Cardiac muscle cell (in vitro differentiated cells and primary cell): ENCODE results near the gene PDK2. TPM values are rescaled to one million over a fixed set of nuclear protein-coding genes. Genes with fewer than 3 reads are reported as not detected.

Source experiments
- DNase-seq, 2 donors: peaks; one replicate each; pipeline versions ENCODE4 v3.0.0 to v3.0.0-alpha.2; 2010 to 2017; ENCODE audit warnings: low read depth in 1 of 2, low spot score in 1 of 2
- H3K27ac ChIP-seq: fragments of 200-600 bp; sonication (generic); 2 replicates; pipeline ENCODE4 v1.5.1; 2016
- H3K27me3 ChIP-seq: fragments of 200-600 bp; sonication (generic); 2 replicates; pipeline ENCODE4 v1.6.0; 2016; ENCODE audit warnings: control low read depth
- H3K36me3 ChIP-seq: fragments of 200-600 bp; sonication (generic); 2 replicates; pipeline ENCODE4 v1.5.1; 2016; ENCODE audit warnings: control low read depth
- H3K4me1 ChIP-seq: fragments of 200-600 bp; sonication (generic); 2 replicates; pipeline ENCODE4 v1.8.1; 2017; ENCODE audit warnings: low read depth, mild to moderate bottlenecking, mixed run types
- H3K4me3 ChIP-seq: fragments of 200-600 bp; sonication (generic); 2 replicates; pipeline ENCODE4 v1.5.1; 2016; ENCODE audit warnings: mild to moderate bottlenecking
- H3K9me3 ChIP-seq: fragments of 200-600 bp; sonication (generic); 2 replicates; pipeline ENCODE4 v1.5.1; 2017; ENCODE audit warnings: low read depth, mild to moderate bottlenecking, control low read depth
- polyA plus RNA-seq: library from polyadenylated mRNA; unstranded; fragments of >200 nt; fragmentation: Nextera tagmentation; extraction: Ambion mirVana; gene quantifications from 2 replicates; pipeline ENCODE4 v1.2.1, GENCODE V29; 2016
- total RNA-seq: library from RNA; depleted of rRNA; stranded (reverse); fragments of >200 nt; gene quantifications from 2 replicates; pipeline ENCODE4 v1.2.3, GENCODE V29; 2016
- TF ChIP-seq, protein P1 (sequence below): IDR thresholded peaks from 2 replicates; pipeline ENCODE4 v1.5.1; 2012; ENCODE audit warnings: low read depth, mild to moderate bottlenecking, low read length

Gene PDK2
- total and polyA plus RNA-seq, 2 experiments from 2014 or later: 88.5 to 146 TPM

DNA sequence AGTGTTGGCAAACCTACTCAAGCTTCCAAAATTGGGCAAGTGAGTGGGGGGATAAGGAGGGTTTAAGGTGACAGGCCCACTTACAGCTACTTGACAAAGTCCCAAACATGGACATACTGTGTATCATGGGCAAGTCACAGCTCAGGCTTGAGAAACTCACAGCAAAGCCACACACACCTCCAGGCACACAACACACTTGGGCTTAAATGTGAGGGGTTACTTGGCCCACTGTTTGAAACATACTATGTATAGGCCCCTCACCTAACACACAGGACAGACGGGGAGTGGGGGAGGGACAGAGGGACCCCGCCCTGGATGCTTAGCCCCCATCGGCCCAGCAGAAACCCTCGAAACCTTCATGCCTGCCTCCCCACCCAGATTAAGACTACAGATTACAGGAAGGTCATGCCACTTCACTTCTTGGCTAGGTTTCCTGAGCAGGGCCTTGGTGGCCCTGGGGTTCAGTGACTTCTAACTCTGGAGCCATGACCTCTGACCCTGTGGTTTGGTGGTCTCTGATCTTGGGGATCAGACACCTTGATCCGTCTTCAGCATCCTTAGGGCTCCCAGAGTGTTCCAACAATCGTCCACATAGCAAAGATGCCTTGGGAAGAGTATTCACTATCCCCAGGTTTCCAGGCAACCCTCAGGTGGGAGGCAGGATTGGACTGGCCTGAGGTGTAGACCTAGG, 37.1 kb downstream of the PDK2 start:
- Histone ChIP-seq H3K27ac (peak overlapping the region; percentile 56), H3K4me1 (peaks cover 12% of the 10 kb centered on the region), H3K4me3 (no peak overlapping the region), H3K9me3 (no peaks in the 10 kb centered on the region), H3K27me3 (peaks cover 28% of the 10 kb centered on the region), H3K36me3 (peaks cover 9% of the 10 kb centered on the region)
- TF ChIP-seq, protein P1, sequence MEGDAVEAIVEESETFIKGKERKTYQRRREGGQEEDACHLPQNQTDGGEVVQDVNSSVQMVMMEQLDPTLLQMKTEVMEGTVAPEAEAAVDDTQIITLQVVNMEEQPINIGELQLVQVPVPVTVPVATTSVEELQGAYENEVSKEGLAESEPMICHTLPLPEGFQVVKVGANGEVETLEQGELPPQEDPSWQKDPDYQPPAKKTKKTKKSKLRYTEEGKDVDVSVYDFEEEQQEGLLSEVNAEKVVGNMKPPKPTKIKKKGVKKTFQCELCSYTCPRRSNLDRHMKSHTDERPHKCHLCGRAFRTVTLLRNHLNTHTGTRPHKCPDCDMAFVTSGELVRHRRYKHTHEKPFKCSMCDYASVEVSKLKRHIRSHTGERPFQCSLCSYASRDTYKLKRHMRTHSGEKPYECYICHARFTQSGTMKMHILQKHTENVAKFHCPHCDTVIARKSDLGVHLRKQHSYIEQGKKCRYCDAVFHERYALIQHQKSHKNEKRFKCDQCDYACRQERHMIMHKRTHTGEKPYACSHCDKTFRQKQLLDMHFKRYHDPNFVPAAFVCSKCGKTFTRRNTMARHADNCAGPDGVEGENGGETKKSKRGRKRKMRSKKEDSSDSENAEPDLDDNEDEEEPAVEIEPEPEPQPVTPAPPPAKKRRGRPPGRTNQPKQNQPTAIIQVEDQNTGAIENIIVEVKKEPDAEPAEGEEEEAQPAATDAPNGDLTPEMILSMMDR: no peak
- no peak for DNase-seq

DNA sequence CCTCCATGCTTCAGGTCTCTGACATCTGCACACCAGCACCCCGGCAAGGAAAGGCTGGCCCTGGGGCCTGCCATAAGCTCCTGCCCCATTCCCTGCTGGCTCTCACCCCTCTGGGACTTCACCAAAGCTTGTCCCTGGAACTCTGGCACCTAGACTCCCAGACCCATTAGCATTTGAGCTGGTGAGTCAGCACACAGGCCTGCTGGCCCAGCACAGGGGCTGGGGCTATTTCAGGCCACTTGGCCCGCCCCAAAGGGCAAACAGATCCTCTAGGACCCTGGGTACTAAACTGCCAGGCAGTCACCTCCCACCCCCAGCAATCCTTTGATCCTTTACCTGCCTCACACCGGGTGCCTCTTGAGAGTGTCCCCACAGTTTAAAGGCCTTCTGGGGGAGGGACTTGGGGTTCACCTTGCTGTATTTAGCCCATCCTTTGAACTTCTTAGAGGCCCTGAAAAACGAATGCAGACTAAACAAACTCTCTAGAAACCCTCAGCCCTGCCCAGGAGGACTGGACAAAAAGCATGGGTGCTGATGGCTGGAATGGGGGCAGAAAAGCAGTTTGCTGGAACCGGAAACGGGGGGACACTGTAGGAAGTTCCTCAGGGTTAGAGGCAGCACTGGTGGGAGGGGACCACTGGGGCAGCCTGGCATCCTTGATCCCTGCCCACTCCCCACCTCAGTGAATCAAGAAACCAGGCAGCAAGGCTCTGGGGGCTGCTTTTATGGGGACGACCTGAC, 38.0 kb downstream of the PDK2 start:
- H3K4me1 ChIP-seq: peaks cover 12% of the 10 kb centered on the region
- H3K4me3 ChIP-seq: no peak overlapping the region
- H3K27ac ChIP-seq: peak overlapping the region; percentile 56
- TF ChIP-seq, protein P1: no peak
- no peaks in the 10 kb centered on the region for H3K9me3 ChIP-seq
- H3K36me3 ChIP-seq: peaks cover 18% of the 10 kb centered on the region
- H3K27me3 ChIP-seq: peaks cover 28% of the 10 kb centered on the region
- DNase-seq: peak in 1 of 2 donors; percentile 40

DNA sequence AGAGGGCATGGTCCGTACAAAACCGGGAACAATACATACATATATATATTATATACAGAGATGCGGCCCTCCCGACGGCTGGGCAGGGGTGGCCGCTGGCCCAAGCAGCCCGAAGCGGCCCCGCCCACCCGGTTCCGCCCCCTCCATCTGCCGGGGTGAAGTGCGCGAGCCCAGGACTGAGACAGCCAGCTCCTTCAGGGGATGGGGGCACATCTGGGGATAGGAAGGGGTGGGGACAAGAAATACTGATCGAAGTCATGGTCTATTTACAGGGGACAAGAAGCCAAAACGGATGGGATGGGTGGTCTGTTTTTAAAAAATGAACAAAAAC, 38.6 kb downstream of the PDK2 start:
- peaks cover 23% of the 10 kb centered on the region for H3K36me3 ChIP-seq
- H3K27ac ChIP-seq: peak overlapping the region; percentile 56
- TF ChIP-seq, protein P1: no peak
- H3K4me3 ChIP-seq: no peak overlapping the region
- peaks cover 12% of the 10 kb centered on the region for H3K4me1 ChIP-seq
- H3K27me3 ChIP-seq: peaks cover 24% of the 10 kb centered on the region
- DNase-seq: no peak
- no peaks in the 10 kb centered on the region for H3K9me3 ChIP-seq

DNA sequence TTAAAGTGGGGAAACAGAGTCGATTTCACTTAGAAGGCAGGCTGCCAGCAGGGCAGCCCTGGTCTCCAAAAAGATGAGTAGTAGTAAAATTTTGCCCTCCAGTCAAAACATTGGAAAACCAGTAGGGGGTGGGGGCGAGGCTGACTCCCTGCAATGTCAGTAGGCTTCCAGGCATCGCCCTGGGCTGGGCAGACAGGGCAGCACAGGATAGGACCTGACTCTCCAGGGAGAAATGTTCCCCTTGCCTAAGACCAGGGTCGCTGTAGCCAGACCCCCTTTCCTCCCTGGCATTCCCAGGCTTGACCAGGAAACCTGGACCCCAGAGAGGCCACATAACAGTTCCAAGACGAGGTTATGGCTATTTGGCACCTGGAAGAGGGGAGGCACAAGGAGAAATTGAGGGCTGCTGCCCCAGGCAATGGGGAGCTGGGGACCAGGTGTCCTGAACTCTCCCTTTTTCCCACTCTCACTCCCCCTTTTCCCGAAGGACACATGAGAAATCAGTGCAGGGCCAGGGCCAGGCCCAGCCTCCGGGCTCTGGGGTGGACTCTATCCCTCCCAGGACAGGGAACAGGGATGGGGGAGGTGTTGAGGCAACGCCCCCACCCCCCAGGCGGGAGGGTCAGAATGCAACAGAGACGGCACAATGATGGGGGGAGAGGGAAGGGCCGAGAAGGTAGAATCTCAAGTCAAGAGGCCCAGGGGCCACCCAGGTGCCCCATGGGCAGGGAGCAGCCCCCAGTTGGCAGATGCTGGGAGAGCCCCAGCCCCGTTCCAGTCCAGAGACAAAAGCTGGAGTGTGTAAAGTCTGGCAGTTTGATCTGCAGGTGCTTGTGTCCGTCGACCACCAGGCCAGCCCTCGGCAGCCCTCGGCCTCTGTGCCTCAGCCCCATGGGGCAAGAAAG, 39.3 kb downstream of the PDK2 start:
- TF ChIP-seq, protein P1: no peak
- Histone ChIP-seq H3K4me3 (no peak overlapping the region), H3K36me3 (peaks cover 30% of the 10 kb centered on the region), H3K4me1 (peaks cover 9% of the 10 kb centered on the region), H3K27me3 (peaks cover 18% of the 10 kb centered on the region), H3K9me3 (no peaks in the 10 kb centered on the region), H3K27ac (no peak overlapping the region)
- DNase-seq: no peak

DNA sequence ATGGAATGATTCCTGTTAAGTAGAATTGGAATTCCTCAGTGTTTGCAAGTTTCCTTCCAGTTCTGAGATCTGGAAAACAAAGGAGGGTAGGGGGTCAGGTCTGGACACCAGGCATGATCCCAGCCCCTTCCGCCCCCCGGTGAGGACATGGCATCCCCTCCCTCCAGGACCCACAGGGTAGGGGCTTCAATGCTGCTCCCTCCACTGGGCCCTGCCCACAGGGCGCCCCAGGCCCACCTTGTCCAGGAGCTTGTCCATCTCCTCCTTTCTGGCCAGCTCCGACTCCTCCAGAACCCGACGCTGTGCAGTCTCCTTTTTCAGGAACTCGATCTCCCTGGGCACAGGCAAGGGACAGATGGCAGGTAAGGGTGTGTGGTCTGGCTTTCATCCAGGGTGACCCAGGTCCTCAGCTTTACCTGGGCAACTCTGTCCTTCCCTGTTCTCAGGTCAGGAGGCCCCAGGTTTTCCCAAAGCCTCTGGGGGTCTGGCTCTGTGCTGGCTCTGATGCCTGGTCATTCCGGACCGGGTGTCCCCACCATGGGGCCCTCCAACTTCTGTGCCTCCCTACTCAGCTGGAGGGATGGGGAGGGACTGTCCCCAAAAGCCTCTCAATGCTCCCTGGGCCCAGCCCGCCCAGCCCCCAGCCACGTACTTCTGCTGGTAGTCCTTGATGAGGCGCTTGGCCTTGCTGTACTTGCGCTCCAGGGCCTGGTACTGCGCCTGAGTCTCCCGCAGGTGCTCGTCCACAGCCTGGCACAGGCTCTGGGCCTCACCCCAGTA, 40.4 kb downstream of the PDK2 start:
- Histone ChIP-seq H3K27ac (no peak overlapping the region), H3K4me1 (peaks cover 9% of the 10 kb centered on the region), H3K9me3 (no peaks in the 10 kb centered on the region), H3K36me3 (peaks cover 41% of the 10 kb centered on the region), H3K27me3 (peaks cover 7% of the 10 kb centered on the region), H3K4me3 (no peak overlapping the region)
- TF ChIP-seq, protein P1: no peak
- DNase-seq: no peak
